ENCODE results near the gene MSRB3.

Gene MSRB3

GRCh38 chr12:65293735-65294134, 15.3 kb downstream of the MSRB3 start:
- Histone ChIP-seq H3K4me1 (ENCODE audit: control insufficient read depth, low read depth, low read length) (no peaks in the 10 kb centered on the region), H3K9ac (ENCODE audit: low read length) (no peak overlapping the region), H3K9me3 (ENCODE audit: control insufficient read depth, low read depth, low read length) (no peaks in the 10 kb centered on the region), H3K4me3 (ENCODE audit: low read length) (no peak overlapping the region), H3K27ac (ENCODE audit: low read length) (no peak overlapping the region), H3K27me3 (ENCODE audit: control insufficient read depth, insufficient read depth, low read length) (no peaks in the 10 kb centered on the region), H3K36me3 (ENCODE audit: control insufficient read depth, low read depth, low read length) (no peaks in the 10 kb centered on the region)

DNA sequence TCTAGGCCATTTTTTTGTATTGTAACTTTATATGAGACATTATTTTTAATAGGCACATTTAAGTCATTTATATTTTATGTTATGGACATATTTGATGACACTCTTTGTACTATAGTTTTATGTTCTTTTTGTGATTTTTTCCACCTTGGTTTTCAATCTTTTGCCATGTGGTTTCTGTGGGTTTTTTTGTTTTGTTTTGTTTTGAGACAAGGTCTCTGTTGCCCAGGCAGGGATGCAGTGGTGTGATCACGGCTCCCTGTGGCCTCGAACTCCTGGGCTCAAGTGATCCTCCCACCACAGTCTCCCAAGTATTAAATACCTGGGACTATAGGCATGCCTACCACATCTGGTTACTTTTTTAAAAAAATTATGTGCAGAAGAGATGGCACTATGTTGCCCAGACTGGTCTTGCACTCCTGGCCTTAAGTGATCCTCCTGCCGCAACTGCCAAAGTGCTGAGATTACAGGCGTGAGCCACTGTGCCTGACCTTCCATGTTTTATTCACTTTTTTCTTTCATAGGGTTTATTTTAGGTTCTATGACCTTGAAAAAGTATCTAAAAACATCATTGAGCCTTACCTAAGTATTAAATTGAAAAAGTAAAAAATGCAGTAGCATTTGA, 16.3 kb downstream of the MSRB3 start:
- Histone ChIP-seq H3K36me3 (ENCODE audit: control insufficient read depth, low read depth, low read length) (no peaks in the 10 kb centered on the region), H3K9ac (ENCODE audit: low read length) (no peak overlapping the region), H3K4me3 (ENCODE audit: low read length) (no peak overlapping the region), H3K9me3 (ENCODE audit: control insufficient read depth, low read depth, low read length) (no peaks in the 10 kb centered on the region), H3K4me1 (ENCODE audit: control insufficient read depth, low read depth, low read length) (no peaks in the 10 kb centered on the region), H3K27ac (ENCODE audit: low read length) (no peak overlapping the region), H3K27me3 (ENCODE audit: control insufficient read depth, insufficient read depth, low read length) (no peaks in the 10 kb centered on the region)

GRCh38 chr12:65296508-65297265, 18.2 kb downstream of the MSRB3 start:
- Histone ChIP-seq H3K27me3 (ENCODE audit: control insufficient read depth, insufficient read depth, low read length) (no peaks in the 10 kb centered on the region), H3K9me3 (ENCODE audit: control insufficient read depth, low read depth, low read length) (no peaks in the 10 kb centered on the region), H3K9ac (ENCODE audit: low read length) (no peak overlapping the region), H3K27ac (ENCODE audit: low read length) (no peak overlapping the region), H3K36me3 (ENCODE audit: control insufficient read depth, low read depth, low read length) (no peaks in the 10 kb centered on the region), H3K4me1 (ENCODE audit: control insufficient read depth, low read depth, low read length) (no peaks in the 10 kb centered on the region), H3K4me3 (ENCODE audit: low read length) (no peak overlapping the region)

DNA sequence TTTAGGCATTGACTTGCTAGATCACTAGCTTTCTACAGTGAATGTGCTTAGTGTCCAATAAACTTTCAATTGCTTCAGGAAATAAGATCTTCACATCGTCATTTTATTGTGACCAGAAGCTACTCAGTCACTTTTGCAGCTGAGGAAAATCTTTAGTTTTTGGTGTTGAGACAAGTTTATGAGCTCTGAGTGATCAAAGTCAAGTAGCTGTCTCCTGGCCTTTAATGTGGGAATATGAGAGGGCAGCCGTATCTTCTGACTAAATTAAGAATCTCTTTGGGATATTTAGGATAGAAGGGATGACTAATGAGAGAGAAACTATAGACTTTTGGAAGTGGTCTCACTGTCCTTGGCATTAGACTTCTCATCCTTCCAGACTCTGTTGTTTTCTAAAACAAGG, 21.6 kb downstream of the MSRB3 start:
- H3K27ac ChIP-seq (ENCODE audit: low read length), result no peak overlapping the region
- no peaks in the 10 kb centered on the region for H3K36me3 ChIP-seq (ENCODE audit: control insufficient read depth, low read depth, low read length)

GRCh38 chr12:65300679-65301349, 22.3 kb downstream of the MSRB3 start:
- H3K4me3 ChIP-seq (ENCODE audit: low read length), result no peak overlapping the region
- H3K36me3 ChIP-seq (ENCODE audit: control insufficient read depth, low read depth, low read length), result no peaks in the 10 kb centered on the region
- peaks cover 6% of the 10 kb centered on the region for H3K4me1 ChIP-seq (ENCODE audit: control insufficient read depth, low read depth, low read length)
- H3K27me3 ChIP-seq (ENCODE audit: control insufficient read depth, insufficient read depth, low read length), result no peaks in the 10 kb centered on the region
- H3K9me3 ChIP-seq (ENCODE audit: control insufficient read depth, low read depth, low read length), result no peaks in the 10 kb centered on the region
- H3K9ac ChIP-seq (ENCODE audit: low read length), result no peak overlapping the region
- H3K27ac ChIP-seq (ENCODE audit: low read length), result no peak overlapping the region

More for the DNA sequence above, 21.6 kb downstream of the MSRB3 start:
- no peaks in the 10 kb centered on the region for H3K9me3 ChIP-seq (ENCODE audit: control insufficient read depth, low read depth, low read length)
- H3K4me1 ChIP-seq (ENCODE audit: control insufficient read depth, low read depth, low read length), result peaks cover 6% of the 10 kb centered on the region
- H3K4me3 ChIP-seq (ENCODE audit: low read length), result no peak overlapping the region
- no peaks in the 10 kb centered on the region for H3K27me3 ChIP-seq (ENCODE audit: control insufficient read depth, insufficient read depth, low read length)
- no peak overlapping the region for H3K9ac ChIP-seq (ENCODE audit: low read length)

DNA sequence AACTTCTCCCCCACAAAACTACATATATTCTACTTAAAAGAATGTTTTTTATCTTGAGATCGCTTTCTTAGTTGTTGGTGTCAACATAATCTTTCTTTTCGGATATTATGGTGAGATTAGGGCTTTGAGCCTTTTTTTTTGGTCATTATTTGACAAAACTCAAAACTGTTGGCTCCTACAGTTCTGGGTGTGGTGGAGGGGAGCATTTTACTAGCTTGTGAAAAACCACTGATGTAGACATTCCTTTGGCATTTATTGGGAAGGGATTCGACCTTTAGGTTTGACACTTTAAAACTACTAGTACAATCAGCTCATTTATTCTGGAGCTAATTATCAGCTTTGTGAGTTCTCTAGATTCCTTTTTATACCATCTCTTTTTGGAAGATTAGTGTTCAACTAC, 24.4 kb downstream of the MSRB3 start:
- Histone ChIP-seq H3K36me3 (ENCODE audit: control insufficient read depth, low read depth, low read length) (no peaks in the 10 kb centered on the region), H3K4me1 (ENCODE audit: control insufficient read depth, low read depth, low read length) (peaks cover 6% of the 10 kb centered on the region), H3K9me3 (ENCODE audit: control insufficient read depth, low read depth, low read length) (no peaks in the 10 kb centered on the region), H3K9ac (ENCODE audit: low read length) (no peak overlapping the region), H3K27me3 (ENCODE audit: control insufficient read depth, insufficient read depth, low read length) (no peaks in the 10 kb centered on the region), H3K27ac (ENCODE audit: low read length) (no peak overlapping the region), H3K4me3 (ENCODE audit: low read length) (no peak overlapping the region)

- Histone ChIP-seq H3K27ac (ENCODE audit: low read length) (no peak overlapping the region), H3K4me1 (ENCODE audit: control insufficient read depth, low read depth, low read length) (peaks cover 6% of the 10 kb centered on the region), H3K9me3 (ENCODE audit: control insufficient read depth, low read depth, low read length) (no peaks in the 10 kb centered on the region), H3K36me3 (ENCODE audit: control insufficient read depth, low read depth, low read length) (no peaks in the 10 kb centered on the region), H3K27me3 (ENCODE audit: control insufficient read depth, insufficient read depth, low read length) (no peaks in the 10 kb centered on the region), H3K9ac (ENCODE audit: low read length) (no peak overlapping the region), H3K4me3 (ENCODE audit: low read length) (no peak overlapping the region)
Observed at GRCh38 chr12:65305346-65305950, 27.0 kb downstream of the MSRB3 start.

DNA sequence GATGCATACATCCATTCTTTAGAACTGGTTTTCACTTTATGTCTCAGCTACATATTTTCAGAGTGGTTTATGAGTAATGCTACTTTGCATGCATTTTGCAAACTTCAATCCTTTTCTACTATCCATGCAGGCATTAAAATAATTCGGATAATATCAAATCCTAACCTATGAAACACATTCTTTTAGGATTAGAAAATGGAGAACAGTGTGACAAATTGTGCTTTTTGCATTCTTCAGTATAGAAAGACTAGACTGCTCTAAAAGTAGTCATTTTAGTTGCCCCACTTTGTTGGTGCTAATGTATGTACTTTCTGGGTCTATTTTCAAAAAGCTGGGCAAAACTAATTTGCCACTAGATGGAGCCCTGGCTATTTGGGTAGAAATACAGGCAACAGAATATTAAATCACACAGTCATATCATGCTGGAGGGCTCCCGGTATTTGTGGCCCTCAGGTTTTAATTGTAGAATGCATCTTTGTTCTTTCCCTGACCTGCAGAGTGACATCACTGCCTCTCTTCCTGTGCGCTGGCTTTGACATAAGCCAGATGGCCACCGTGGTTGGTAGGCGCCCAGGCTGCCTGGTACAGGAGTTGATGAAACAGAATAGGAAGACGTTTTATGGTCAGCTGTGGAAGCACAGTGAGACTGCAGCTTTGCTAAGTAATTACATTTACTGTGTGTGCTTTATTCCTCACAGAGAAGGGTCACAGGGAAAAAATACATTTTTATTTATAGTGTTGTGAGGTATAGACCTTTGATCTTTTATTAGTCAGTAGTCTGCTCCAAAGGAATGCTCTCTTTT, 28.1 kb downstream of the MSRB3 start:
- no peaks in the 10 kb centered on the region for H3K9me3 ChIP-seq (ENCODE audit: control insufficient read depth, low read depth, low read length)
- no peaks in the 10 kb centered on the region for H3K27me3 ChIP-seq (ENCODE audit: control insufficient read depth, insufficient read depth, low read length)
- no peak overlapping the region for H3K27ac ChIP-seq (ENCODE audit: low read length)
- no peak overlapping the region for H3K9ac ChIP-seq (ENCODE audit: low read length)
- peaks cover 6% of the 10 kb centered on the region for H3K4me1 ChIP-seq (ENCODE audit: control insufficient read depth, low read depth, low read length)
- no peaks in the 10 kb centered on the region for H3K36me3 ChIP-seq (ENCODE audit: control insufficient read depth, low read depth, low read length)
- H3K4me3 ChIP-seq (ENCODE audit: low read length), result no peak overlapping the region

DNA sequence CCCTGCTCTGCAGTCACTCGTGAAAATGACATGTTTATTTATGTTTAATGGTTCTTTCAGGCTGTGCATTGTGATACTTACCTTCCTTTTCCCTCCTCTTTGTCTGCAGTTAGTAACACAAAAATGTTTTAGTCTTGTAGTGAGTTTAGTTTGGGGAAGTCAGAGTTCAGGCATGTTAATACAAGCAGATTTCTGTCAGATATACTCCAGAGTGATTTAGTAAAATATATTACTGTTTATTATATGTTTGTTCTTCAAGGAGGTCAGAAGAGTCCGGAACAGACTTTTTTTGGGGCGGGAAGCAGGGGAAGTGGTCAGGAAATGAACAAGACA, 28.7 kb downstream of the MSRB3 start:
- Histone ChIP-seq H3K36me3 (ENCODE audit: control insufficient read depth, low read depth, low read length) (no peaks in the 10 kb centered on the region), H3K27me3 (ENCODE audit: control insufficient read depth, insufficient read depth, low read length) (no peaks in the 10 kb centered on the region), H3K4me1 (ENCODE audit: control insufficient read depth, low read depth, low read length) (peaks cover 6% of the 10 kb centered on the region), H3K9ac (ENCODE audit: low read length) (no peak overlapping the region), H3K4me3 (ENCODE audit: low read length) (no peak overlapping the region), H3K9me3 (ENCODE audit: control insufficient read depth, low read depth, low read length) (no peaks in the 10 kb centered on the region), H3K27ac (ENCODE audit: low read length) (no peak overlapping the region)

- H3K36me3 ChIP-seq (ENCODE audit: control insufficient read depth, low read depth, low read length), result no peaks in the 10 kb centered on the region
- no peaks in the 10 kb centered on the region for H3K9me3 ChIP-seq (ENCODE audit: control insufficient read depth, low read depth, low read length)
- H3K9ac ChIP-seq (ENCODE audit: low read length), result no peak overlapping the region
- no peak overlapping the region for H3K27ac ChIP-seq (ENCODE audit: low read length)
- H3K4me1 ChIP-seq (ENCODE audit: control insufficient read depth, low read depth, low read length), result no peaks in the 10 kb centered on the region
- no peak overlapping the region for H3K4me3 ChIP-seq (ENCODE audit: low read length)
- H3K27me3 ChIP-seq (ENCODE audit: control insufficient read depth, insufficient read depth, low read length), result no peaks in the 10 kb centered on the region
Observed at GRCh38 chr12:65308006-65308405, 29.5 kb downstream of the MSRB3 start.

- no peak overlapping the region for H3K9ac ChIP-seq (ENCODE audit: low read length)
- H3K4me3 ChIP-seq (ENCODE audit: low read length), result no peak overlapping the region
- no peaks in the 10 kb centered on the region for H3K4me1 ChIP-seq (ENCODE audit: control insufficient read depth, low read depth, low read length)
- H3K27ac ChIP-seq (ENCODE audit: low read length), result no peak overlapping the region
- no peaks in the 10 kb centered on the region for H3K9me3 ChIP-seq (ENCODE audit: control insufficient read depth, low read depth, low read length)
- H3K36me3 ChIP-seq (ENCODE audit: control insufficient read depth, low read depth, low read length), result no peaks in the 10 kb centered on the region
- no peaks in the 10 kb centered on the region for H3K27me3 ChIP-seq (ENCODE audit: control insufficient read depth, insufficient read depth, low read length)
Observed at GRCh38 chr12:65308601-65309071, 30.2 kb downstream of the MSRB3 start.
